Prostate gland (tissue), 2 donors: Measurements from ENCODE around the gene USP34.
"Not testable (repeated sequence)": the region's sequence is repeated elsewhere in the genome, so short reads cannot be mapped to it uniquely, and the experiment has no call there.

Experiments used
- CTCF ChIP-seq, 4 experiments: fragments of 200-600 bp in 2 of 4; fragments of 450-650 bp in 2 of 4; sonication (generic) in 2 of 4; IDR thresholded peaks; 1 replicate in 3 of 4; 2 replicates in 1 of 4; pipeline ENCODE4 v1.5.1; 2016 to 2019; ENCODE audit warnings: antibody characterized with exemption in 4 of 4, mild to moderate bottlenecking in 2 of 4, moderate library complexity in 2 of 4
- POLR2A ChIP-seq: fragments of 450-650 bp; IDR thresholded peaks from one replicate; pipeline ENCODE4 v1.6.1; 2016; ENCODE audit warnings: antibody characterized with exemption, mild to moderate bottlenecking

- not testable (repeated sequence) for TF ChIP-seq CTCF (IDR thresholded peaks at IDR 0.05); POLR2A
Measured at GRCh38 chr2:61468231-61468630, 2.7 kb downstream of the USP34 start.
